ENCODE measurements around the gene UPF3A.
"Not testable (repeated sequence)": the region's sequence is repeated elsewhere in the genome, so short reads cannot be mapped to it uniquely, and the experiment has no call there.

UPF3A gene

GRCh38 chr13:114338959-114339358 lies 57.6 kb downstream of the UPF3A start:
- in situ Hi-C loops (cut with MboI; ENCODE audit: low sequenced_read_pairs, unreplicated experiment), result no loop called here
- DNase-seq (ENCODE audit: low spot score), result no peak
- no peak for TF ChIP-seq CTCF (IDR thresholded peaks at IDR 0.05; ENCODE audit: borderline replicate concordance, control extremely low read depth, extremely low read depth, insufficient read depth, missing control alignments)

GRCh38 chr13:114339857-114340534 lies 58.6 kb downstream of the UPF3A start:
- DNase-seq (ENCODE audit: low spot score), result no peak
- peak; percentile 72 for TF ChIP-seq CTCF (IDR thresholded peaks at IDR 0.05; ENCODE audit: borderline replicate concordance, control extremely low read depth, extremely low read depth, insufficient read depth, missing control alignments)

GRCh38 chr13:114341003-114341777 lies 59.8 kb downstream of the UPF3A start:
- no peak for TF ChIP-seq CTCF (IDR thresholded peaks at IDR 0.05; ENCODE audit: borderline replicate concordance, control extremely low read depth, extremely low read depth, insufficient read depth, missing control alignments)
- DNase-seq (ENCODE audit: low spot score), result no peak
- in situ Hi-C loops (cut with MboI; ENCODE audit: low sequenced_read_pairs, unreplicated experiment), result no loop called here

More at GRCh38 chr13:114339857-114340534, 58.6 kb downstream of the UPF3A start:
- in situ Hi-C loops (cut with MboI; ENCODE audit: low sequenced_read_pairs, unreplicated experiment), result no loop called here

GRCh38 chr13:114347256-114347655 lies 65.9 kb downstream of the UPF3A start:
- in situ Hi-C loops (cut with MboI; ENCODE audit: low sequenced_read_pairs, unreplicated experiment); DNase-seq (ENCODE audit: low spot score): not testable (repeated sequence)

GRCh38 chr13:114352763-114353162 lies 71.4 kb downstream of the UPF3A start:
- DNase-seq (ENCODE audit: low spot score); in situ Hi-C loops (cut with MboI; ENCODE audit: low sequenced_read_pairs, unreplicated experiment): not testable (repeated sequence)

GRCh38 chr13:114353382-114353781 lies 72.0 kb downstream of the UPF3A start:
- DNase-seq (ENCODE audit: low spot score); in situ Hi-C loops (cut with MboI; ENCODE audit: low sequenced_read_pairs, unreplicated experiment): not testable (repeated sequence)
